Measurements from ENCODE around the gene RHOV. TPM values are rescaled to one million over a fixed set of nuclear protein-coding genes. Genes with fewer than 3 reads are reported as not detected.

Gene RHOV
- total RNA-seq: not detected in 2 replicates

GRCh38 chr15:40873694-40874561, at the start of gene RHOV:
RHOV (minus strand) TSS chr15:40874234; CDS start chr15:40874139, 95 bp downstream.

GRCh38 chr15:40893733-40894680, 20.0 kb upstream of the RHOV start, which contains the start of gene VPS18:
VPS18 (plus strand) TSS chr15:40894450; CDS start chr15:40894769, 319 bp downstream.

GRCh38 chr15:40843885-40844695, 29.9 kb downstream of the RHOV start, which contains the start of gene SPINT1:
SPINT1 (plus strand) TSS chr15:40844048; CDS start chr15:40844555, 507 bp downstream.

GRCh38 chr15:40828447-40829036, 45.5 kb downstream of the RHOV start, which contains the start of gene PPP1R14D:
PPP1R14D (minus strand) TSS chr15:40828708; CDS start chr15:40828641, 67 bp downstream.

Small RNA genes lying within 50 kb of the gene (small RNA-seq; reads per million reads assigned to genes)
- gene AC025166.1: not detected

Other genes with a start within 250 kb of the RHOV start
- 4.0 and 4.5 TPM in 2 replicates for gene RAD51, start 179.1 kb downstream of the RHOV start, total RNA-seq
- 11.5 and 13.2 TPM in 2 replicates for gene RMDN3, start 119.0 kb downstream of the RHOV start, total RNA-seq
- 0.37 and 0.78 TPM in 2 replicates for gene GCHFR, start 110.2 kb downstream of the RHOV start, total RNA-seq
- not detected in 2 replicates for gene C15orf62, start 104.3 kb downstream of the RHOV start, total RNA-seq
- gene ZFYVE19, start 67.1 kb downstream of the RHOV start, total RNA-seq: 13.9 and 16.9 TPM in 2 replicates
- gene DNAJC17, start 66.8 kb downstream of the RHOV start, total RNA-seq: 20.5 and 29.0 TPM in 2 replicates
- not detected in 2 replicates for gene PPP1R14D, start 45.5 kb downstream of the RHOV start, total RNA-seq
- under 0.01 TPM in 1 of 2 replicates, not detected in the other for gene SPINT1, start 30.2 kb downstream of the RHOV start, total RNA-seq
- 38.9 and 42.8 TPM in 2 replicates for gene VPS18, start 20.2 kb upstream of the RHOV start, total RNA-seq
- gene DLL4, start 55.1 kb upstream of the RHOV start, total RNA-seq: not detected in 2 replicates
- 1.8 TPM in 2 replicates for gene CHAC1, start 79.2 kb upstream of the RHOV start, total RNA-seq
- 20.6 and 26.4 TPM in 2 replicates for gene INO80, start 242.0 kb upstream of the RHOV start, total RNA-seq